Liver (tissue), 9 donors: Measurements from ENCODE around the gene UQCR10. TPM values are rescaled to one million over a fixed set of nuclear protein-coding genes. Genes with fewer than 3 reads are reported as not detected.

Experiments
- DNase-seq: peaks from one replicate; pipeline ENCODE4 v3.0.0-alpha.2; 2017; ENCODE audit warnings: low spot score
- H3K27ac ChIP-seq, 2 donors: one replicate each; pipeline ENCODE4 v1.7.0; 2013; ENCODE audit warnings: inconsistent platforms in 2 of 2, low read length in 2 of 2, control low read depth in 1 of 2, low read depth in 1 of 2, mild to moderate bottlenecking in 1 of 2
- H3K27me3 ChIP-seq, 4 donors: one replicate each; pipeline versions ENCODE4 v1.6.1 to v1.7.0; 2013; ENCODE audit warnings: low read length in 3 of 4, inconsistent platforms in 1 of 4, mild to moderate bottlenecking in 1 of 4, moderate library complexity in 1 of 4; ENCODE audit not compliant: control insufficient read depth in 4 of 4, insufficient read depth in 4 of 4
- H3K36me3 ChIP-seq, 4 donors: one replicate each; pipeline versions ENCODE4 v1.6.1 to v1.7.0; 2013; ENCODE audit warnings: low read length in 3 of 4, mild to moderate bottlenecking in 3 of 4, low read depth in 1 of 4, moderate library complexity in 1 of 4; ENCODE audit not compliant: control insufficient read depth in 4 of 4, insufficient read depth in 3 of 4
- H3K4me1 ChIP-seq, 4 donors: one replicate each; pipeline versions ENCODE4 v1.6.1 to v1.7.0; 2013; ENCODE audit warnings: low read length in 3 of 4, mild to moderate bottlenecking in 3 of 4, moderate library complexity in 1 of 4; ENCODE audit not compliant: control insufficient read depth in 4 of 4, insufficient read depth in 4 of 4
- H3K4me3 ChIP-seq, 3 donors: one replicate each; pipeline versions ENCODE4 v1.6.1 to v1.7.0; 2013; ENCODE audit warnings: low read length in 3 of 3, control low read depth in 1 of 3, low read depth in 1 of 3, mild to moderate bottlenecking in 1 of 3
- H3K9ac ChIP-seq, 2 donors: one replicate each; pipeline ENCODE4 v1.7.0; 2013; ENCODE audit warnings: low read length in 2 of 2, mild to moderate bottlenecking in 2 of 2, moderate library complexity in 2 of 2, control low read depth in 1 of 2, low read depth in 1 of 2
- H3K9me3 ChIP-seq, 4 donors: one replicate each; pipeline versions ENCODE4 v1.6.1 to v1.7.0; 2013; ENCODE audit warnings: low read length in 3 of 4; ENCODE audit not compliant: control insufficient read depth in 4 of 4
- EGR1 ChIP-seq, 2 donors: IDR thresholded peaks; 2 replicates each; pipeline ENCODE4 v1.6.1; 2016 to 2018; ENCODE audit warnings: antibody characterized with exemption in 2 of 2, low read depth in 2 of 2
- FOXA1 ChIP-seq: IDR thresholded peaks from 2 replicates; pipeline ENCODE4 v1.6.1; 2016; ENCODE audit warnings: antibody characterized with exemption
- FOXA2 ChIP-seq: IDR thresholded peaks from 2 replicates; pipeline ENCODE4 v1.6.1; 2016; ENCODE audit warnings: antibody characterized with exemption
- GABPA ChIP-seq, 2 donors: IDR thresholded peaks in 1 of 2; conservative IDR thresholded peaks in 1 of 2; 2 replicates each; pipeline ENCODE4 v1.6.1; 2016; ENCODE audit warnings: antibody characterized with exemption in 2 of 2, mild to moderate bottlenecking in 1 of 2, moderate library complexity in 1 of 2
- HNF4A ChIP-seq, 2 donors: conservative IDR thresholded peaks; 2 replicates each; pipeline ENCODE4 v1.6.1; 2016; ENCODE audit warnings: antibody characterized with exemption in 2 of 2, mild to moderate bottlenecking in 2 of 2
- HNF4G ChIP-seq: IDR thresholded peaks from 2 replicates; pipeline ENCODE4 v1.6.1; 2016; ENCODE audit warnings: antibody characterized with exemption
- JUND ChIP-seq, 2 donors: IDR thresholded peaks; 2 replicates each; pipeline ENCODE4 v1.6.1; 2016; ENCODE audit warnings: antibody characterized with exemption in 2 of 2
- NR2F2 ChIP-seq: IDR thresholded peaks from 2 replicates; pipeline ENCODE4 v1.6.1; 2016; ENCODE audit warnings: antibody characterized with exemption
- RAD21 ChIP-seq, 2 donors: IDR thresholded peaks; 2 replicates each; pipeline ENCODE4 v1.6.1; 2016; ENCODE audit warnings: antibody characterized with exemption in 2 of 2, mild to moderate bottlenecking in 2 of 2
- RXRA ChIP-seq, 2 donors: IDR thresholded peaks; 2 replicates each; pipeline ENCODE4 v1.6.1; 2017 to 2018; ENCODE audit warnings: antibody characterized with exemption in 2 of 2, mild to moderate bottlenecking in 1 of 2
- SP1 ChIP-seq: IDR thresholded peaks from 2 replicates; pipeline ENCODE4 v1.6.1; 2018; ENCODE audit warnings: antibody characterized with exemption, mild to moderate bottlenecking
- TAF1 ChIP-seq: conservative IDR thresholded peaks from 2 replicates; pipeline ENCODE4 v1.6.1; 2016; ENCODE audit warnings: antibody characterized with exemption, mild to moderate bottlenecking
- YY1 ChIP-seq: IDR thresholded peaks from 2 replicates; pipeline ENCODE4 v1.6.1; 2016; ENCODE audit warnings: antibody characterized with exemption, mild to moderate bottlenecking
- WGBS: extraction: QIAGEN DNeasy Blood & Tissue Kit; methylation state at CpG from one replicate; pipeline ENCODE4 v1.1.7; 2013; 5-methylcytosine and 5-hydroxymethylcytosine counted together
- polyA plus RNA-seq, 2 donors: library from polyadenylated mRNA; stranded (reverse) in 1 of 2; unstranded in 1 of 2; fragments of 200-250 nt in 1 of 2; fragments of >200 nt in 1 of 2; fragmentation: Nextera tagmentation in 1 of 2; extraction: Ambion mirVana in 1 of 2; gene quantifications; one replicate each; pipeline versions ENCODE4 v1.2.1 to v1.2.3, GENCODE V29; 2013 to 2015
- total RNA-seq, 2 donors: library from RNA; depleted of rRNA; stranded (reverse); fragments of >200 nt; gene quantifications; one replicate each; pipeline ENCODE4 v1.2.3, GENCODE V29; 2014
- TF ChIP-seq, protein P1 (sequence below): IDR thresholded peaks from 2 replicates; pipeline ENCODE4 v1.6.1; 2016; ENCODE audit warnings: antibody characterized with exemption, mild to moderate bottlenecking
- TF ChIP-seq, protein P2 (sequence below): IDR thresholded peaks from 2 replicates; pipeline ENCODE4 v1.6.1; 2016; ENCODE audit warnings: antibody characterized with exemption
- TF ChIP-seq, protein P3 (sequence below): IDR thresholded peaks from 2 replicates; pipeline ENCODE4 v1.6.1; 2016; ENCODE audit warnings: antibody characterized with exemption
- TF ChIP-seq, protein P4 (sequence below): fragments of 150-350 bp; IDR thresholded peaks from 2 replicates; pipeline ENCODE4 v1.5.1; 2017; ENCODE audit warnings: improper control_type of control experiment, low read depth, low read length; ENCODE audit not compliant: missing input control
- TF ChIP-seq, protein P5 (sequence below): IDR thresholded peaks from 2 replicates; pipeline ENCODE4 v1.6.1; 2016; ENCODE audit warnings: antibody characterized with exemption
- donor health status: healthy.
- donor health status: healthy.
- donor health status: healthy.
- donor health status: healthy.
- donor health status: healthy.

UQCR10 gene
- total and polyA plus RNA-seq, 4 donors: 40.2 to 243 (median 102) TPM

DNA sequence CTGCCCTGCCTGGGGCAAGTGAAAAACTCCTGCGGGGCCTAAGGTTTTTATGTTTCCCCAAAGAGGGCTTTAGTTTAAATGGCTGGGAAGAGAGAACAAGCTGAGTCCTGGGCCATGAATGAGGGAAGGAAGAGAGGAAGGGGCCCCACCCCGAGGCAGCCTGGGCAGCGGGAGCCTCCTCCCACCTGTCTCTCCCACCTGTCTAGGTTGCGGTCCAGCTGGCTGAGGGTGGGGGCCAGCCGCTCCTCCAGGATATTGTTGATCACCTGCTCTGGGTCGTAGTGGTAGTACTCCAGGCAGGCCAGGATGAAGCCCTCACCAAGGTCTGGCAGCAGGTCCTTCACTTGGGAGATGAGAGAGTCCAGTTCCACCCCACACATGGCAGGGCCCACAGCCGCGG, 34.6 kb downstream of the UQCR10 start:
- DNase-seq: no peak
- Histone ChIP-seq H3K9ac (no peak overlapping the region), H3K27ac (no peak overlapping the region), H3K4me1 (peaks cover 9 to 31% (median 20%) of the 10 kb centered on the region in 4 donors), H3K9me3 (no peaks in the 10 kb centered on the region), H3K27me3 (no peaks in the 10 kb centered on the region), H3K4me3 (no peak overlapping the region), H3K36me3 (peaks cover 18 to 51% (median 42%) of the 10 kb centered on the region in 4 donors)
- TF ChIP-seq HNF4A (conservative IDR thresholded peaks at IDR 0.05) (no peak), EGR1 (IDR thresholded peaks at IDR 0.05; ENCODE audit: low read depth in 2 of 2) (no peak), NR2F2 (no peak), HNF4G (no peak), RXRA (IDR thresholded peaks at IDR 0.05) (no peak), YY1 (no peak), TAF1 (no peak), SP1 (no peak), FOXA2 (no peak), FOXA1 (no peak), RAD21 (IDR thresholded peaks at IDR 0.05) (no peak), GABPA (IDR thresholded peaks at IDR 0.05 in 1 of 2, conservative IDR thresholded peaks at IDR 0.05 in 1 of 2) (no peak), JUND (IDR thresholded peaks at IDR 0.05) (no peak)
- TF ChIP-seq, protein P1, sequence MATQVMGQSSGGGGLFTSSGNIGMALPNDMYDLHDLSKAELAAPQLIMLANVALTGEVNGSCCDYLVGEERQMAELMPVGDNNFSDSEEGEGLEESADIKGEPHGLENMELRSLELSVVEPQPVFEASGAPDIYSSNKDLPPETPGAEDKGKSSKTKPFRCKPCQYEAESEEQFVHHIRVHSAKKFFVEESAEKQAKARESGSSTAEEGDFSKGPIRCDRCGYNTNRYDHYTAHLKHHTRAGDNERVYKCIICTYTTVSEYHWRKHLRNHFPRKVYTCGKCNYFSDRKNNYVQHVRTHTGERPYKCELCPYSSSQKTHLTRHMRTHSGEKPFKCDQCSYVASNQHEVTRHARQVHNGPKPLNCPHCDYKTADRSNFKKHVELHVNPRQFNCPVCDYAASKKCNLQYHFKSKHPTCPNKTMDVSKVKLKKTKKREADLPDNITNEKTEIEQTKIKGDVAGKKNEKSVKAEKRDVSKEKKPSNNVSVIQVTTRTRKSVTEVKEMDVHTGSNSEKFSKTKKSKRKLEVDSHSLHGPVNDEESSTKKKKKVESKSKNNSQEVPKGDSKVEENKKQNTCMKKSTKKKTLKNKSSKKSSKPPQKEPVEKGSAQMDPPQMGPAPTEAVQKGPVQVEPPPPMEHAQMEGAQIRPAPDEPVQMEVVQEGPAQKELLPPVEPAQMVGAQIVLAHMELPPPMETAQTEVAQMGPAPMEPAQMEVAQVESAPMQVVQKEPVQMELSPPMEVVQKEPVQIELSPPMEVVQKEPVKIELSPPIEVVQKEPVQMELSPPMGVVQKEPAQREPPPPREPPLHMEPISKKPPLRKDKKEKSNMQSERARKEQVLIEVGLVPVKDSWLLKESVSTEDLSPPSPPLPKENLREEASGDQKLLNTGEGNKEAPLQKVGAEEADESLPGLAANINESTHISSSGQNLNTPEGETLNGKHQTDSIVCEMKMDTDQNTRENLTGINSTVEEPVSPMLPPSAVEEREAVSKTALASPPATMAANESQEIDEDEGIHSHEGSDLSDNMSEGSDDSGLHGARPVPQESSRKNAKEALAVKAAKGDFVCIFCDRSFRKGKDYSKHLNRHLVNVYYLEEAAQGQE: no peak
- TF ChIP-seq, protein P2, sequence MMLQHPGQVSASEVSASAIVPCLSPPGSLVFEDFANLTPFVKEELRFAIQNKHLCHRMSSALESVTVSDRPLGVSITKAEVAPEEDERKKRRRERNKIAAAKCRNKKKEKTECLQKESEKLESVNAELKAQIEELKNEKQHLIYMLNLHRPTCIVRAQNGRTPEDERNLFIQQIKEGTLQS: no peak
- TF ChIP-seq, protein P3, sequence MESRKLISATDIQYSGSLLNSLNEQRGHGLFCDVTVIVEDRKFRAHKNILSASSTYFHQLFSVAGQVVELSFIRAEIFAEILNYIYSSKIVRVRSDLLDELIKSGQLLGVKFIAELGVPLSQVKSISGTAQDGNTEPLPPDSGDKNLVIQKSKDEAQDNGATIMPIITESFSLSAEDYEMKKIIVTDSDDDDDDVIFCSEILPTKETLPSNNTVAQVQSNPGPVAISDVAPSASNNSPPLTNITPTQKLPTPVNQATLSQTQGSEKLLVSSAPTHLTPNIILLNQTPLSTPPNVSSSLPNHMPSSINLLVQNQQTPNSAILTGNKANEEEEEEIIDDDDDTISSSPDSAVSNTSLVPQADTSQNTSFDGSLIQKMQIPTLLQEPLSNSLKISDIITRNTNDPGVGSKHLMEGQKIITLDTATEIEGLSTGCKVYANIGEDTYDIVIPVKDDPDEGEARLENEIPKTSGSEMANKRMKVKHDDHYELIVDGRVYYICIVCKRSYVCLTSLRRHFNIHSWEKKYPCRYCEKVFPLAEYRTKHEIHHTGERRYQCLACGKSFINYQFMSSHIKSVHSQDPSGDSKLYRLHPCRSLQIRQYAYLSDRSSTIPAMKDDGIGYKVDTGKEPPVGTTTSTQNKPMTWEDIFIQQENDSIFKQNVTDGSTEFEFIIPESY: no peak
- TF ChIP-seq, protein P4, sequence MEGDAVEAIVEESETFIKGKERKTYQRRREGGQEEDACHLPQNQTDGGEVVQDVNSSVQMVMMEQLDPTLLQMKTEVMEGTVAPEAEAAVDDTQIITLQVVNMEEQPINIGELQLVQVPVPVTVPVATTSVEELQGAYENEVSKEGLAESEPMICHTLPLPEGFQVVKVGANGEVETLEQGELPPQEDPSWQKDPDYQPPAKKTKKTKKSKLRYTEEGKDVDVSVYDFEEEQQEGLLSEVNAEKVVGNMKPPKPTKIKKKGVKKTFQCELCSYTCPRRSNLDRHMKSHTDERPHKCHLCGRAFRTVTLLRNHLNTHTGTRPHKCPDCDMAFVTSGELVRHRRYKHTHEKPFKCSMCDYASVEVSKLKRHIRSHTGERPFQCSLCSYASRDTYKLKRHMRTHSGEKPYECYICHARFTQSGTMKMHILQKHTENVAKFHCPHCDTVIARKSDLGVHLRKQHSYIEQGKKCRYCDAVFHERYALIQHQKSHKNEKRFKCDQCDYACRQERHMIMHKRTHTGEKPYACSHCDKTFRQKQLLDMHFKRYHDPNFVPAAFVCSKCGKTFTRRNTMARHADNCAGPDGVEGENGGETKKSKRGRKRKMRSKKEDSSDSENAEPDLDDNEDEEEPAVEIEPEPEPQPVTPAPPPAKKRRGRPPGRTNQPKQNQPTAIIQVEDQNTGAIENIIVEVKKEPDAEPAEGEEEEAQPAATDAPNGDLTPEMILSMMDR: no peak
- TF ChIP-seq, protein P5, sequence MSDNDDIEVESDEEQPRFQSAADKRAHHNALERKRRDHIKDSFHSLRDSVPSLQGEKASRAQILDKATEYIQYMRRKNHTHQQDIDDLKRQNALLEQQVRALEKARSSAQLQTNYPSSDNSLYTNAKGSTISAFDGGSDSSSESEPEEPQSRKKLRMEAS: no peak
- 94% methylated on average over 8 of the region's 8 CpGs for WGBS
